Measurements from ENCODE around the gene RFC2. TPM values are rescaled to one million over a fixed set of nuclear protein-coding genes. Genes with fewer than 3 reads are reported as not detected.

Gene RFC2
- total RNA-seq, 4 donors from 2014 or later: 12.5 to 37.9 (median 22.4) TPM

GRCh38 chr7:74284781-74285259 lies 30.6 kb upstream of the RFC2 start:
- H3K27me3 ChIP-seq: peaks cover 0 to 4% (median 0%) of the 10 kb centered on the region in 4 donors
- no peak overlapping the region for H3K27ac ChIP-seq
- H3K4me1 ChIP-seq: peaks cover 9 to 27% (median 13%) of the 10 kb centered on the region in 3 donors
- H3K9me3 ChIP-seq: no peaks in the 10 kb centered on the region
- H3K4me3 ChIP-seq: no peak overlapping the region
- intact Hi-C loops (cut with DNase I): no loop called here
- H3K36me3 ChIP-seq: no peaks in the 10 kb centered on the region
- WGBS, 2 donors: 42 to 60% methylated on average over 3 to 4 of the region's 9 CpGs
- no peak for DNase-seq
- TF ChIP-seq, protein P1, sequence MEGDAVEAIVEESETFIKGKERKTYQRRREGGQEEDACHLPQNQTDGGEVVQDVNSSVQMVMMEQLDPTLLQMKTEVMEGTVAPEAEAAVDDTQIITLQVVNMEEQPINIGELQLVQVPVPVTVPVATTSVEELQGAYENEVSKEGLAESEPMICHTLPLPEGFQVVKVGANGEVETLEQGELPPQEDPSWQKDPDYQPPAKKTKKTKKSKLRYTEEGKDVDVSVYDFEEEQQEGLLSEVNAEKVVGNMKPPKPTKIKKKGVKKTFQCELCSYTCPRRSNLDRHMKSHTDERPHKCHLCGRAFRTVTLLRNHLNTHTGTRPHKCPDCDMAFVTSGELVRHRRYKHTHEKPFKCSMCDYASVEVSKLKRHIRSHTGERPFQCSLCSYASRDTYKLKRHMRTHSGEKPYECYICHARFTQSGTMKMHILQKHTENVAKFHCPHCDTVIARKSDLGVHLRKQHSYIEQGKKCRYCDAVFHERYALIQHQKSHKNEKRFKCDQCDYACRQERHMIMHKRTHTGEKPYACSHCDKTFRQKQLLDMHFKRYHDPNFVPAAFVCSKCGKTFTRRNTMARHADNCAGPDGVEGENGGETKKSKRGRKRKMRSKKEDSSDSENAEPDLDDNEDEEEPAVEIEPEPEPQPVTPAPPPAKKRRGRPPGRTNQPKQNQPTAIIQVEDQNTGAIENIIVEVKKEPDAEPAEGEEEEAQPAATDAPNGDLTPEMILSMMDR (IDR thresholded peaks at IDR 0.05): no peak
- no peak for TF ChIP-seq POLR2A (IDR thresholded peaks at IDR 0.05)

DNA sequence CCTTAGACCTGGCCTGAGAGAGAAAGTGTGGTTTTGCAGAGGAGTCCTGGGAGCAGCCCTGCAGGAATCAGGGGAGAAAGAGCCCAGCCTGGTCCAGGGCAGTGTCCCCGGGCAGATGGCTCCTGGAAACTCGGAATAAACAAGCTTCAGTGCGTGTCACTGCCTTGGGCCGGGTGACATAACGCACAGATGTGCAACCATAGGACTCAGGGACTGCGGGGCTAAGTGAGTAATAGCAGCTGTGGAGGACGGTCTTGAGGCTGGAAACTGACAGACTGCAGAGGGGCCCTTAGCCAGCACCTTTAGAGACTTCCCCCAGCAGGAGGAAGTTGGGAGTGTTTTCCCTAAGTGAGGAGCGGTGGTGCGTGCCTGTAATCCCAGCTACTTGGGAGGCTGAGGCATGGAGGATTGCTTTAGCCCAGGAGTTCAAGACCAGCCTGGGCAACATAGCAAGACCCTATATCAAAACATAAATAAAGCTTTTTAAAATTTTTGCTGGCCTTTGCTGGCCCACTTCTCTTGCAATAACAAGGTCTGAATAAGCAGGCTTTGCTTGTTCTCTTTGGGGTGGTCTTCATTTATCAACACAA lies 29.8 kb upstream of the RFC2 start:
- 61 to 70% methylated on average over 9 of the region's 9 CpGs for WGBS, 2 donors
- no peak for DNase-seq
- intact Hi-C loops (cut with DNase I): no loop called here

DNA sequence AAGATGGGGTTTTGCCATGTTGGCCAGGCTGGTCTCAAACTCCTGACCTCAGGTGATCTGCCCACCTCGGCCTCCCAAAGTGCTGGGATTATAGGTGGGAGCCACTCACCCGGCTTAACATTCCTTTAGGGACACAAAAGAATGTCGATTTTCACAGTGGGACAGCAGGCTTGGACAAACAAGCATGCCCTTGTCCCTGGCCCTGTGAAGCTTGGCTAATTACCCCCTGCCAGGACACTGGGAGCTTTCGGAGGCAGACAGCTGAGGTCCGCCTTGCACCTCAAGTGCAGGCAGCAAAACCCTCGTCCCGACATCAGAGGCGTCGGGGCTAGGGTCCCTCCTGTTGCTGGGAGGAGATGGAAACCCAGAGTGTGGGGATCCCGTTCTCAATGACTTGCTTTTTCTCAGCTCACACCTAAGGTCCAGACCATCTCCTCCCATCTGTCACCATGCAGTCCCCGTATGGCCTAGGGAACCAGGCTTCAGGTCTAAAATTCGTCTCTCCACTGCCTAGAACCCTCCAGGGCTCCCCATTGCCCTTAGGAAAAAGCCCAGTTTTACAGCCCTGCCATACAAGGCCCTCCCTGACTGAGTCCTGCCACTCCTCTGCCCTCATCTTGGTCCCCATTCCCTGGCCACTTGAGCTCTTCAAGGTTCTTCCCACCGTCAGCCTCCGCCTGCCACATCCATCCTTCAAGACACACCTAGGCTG lies 28.7 kb upstream of the RFC2 start:
- Histone ChIP-seq H3K36me3 (no peaks in the 10 kb centered on the region), H3K27ac (no peak overlapping the region), H3K4me1 (peaks cover 6 to 19% (median 11%) of the 10 kb centered on the region in 3 donors), H3K9me3 (no peaks in the 10 kb centered on the region), H3K4me3 (no peak overlapping the region), H3K27me3 (no peaks in the 10 kb centered on the region)
- no peak for DNase-seq
- intact Hi-C loops (cut with DNase I): no loop called here
- TF ChIP-seq POLR2A (IDR thresholded peaks at IDR 0.05): no peak
- TF ChIP-seq, protein P1 (IDR thresholded peaks at IDR 0.05): no peak
- 84 to 92% methylated on average over 6 to 11 of the region's 14 CpGs for WGBS, 2 donors

More for the DNA sequence above, 29.8 kb upstream of the RFC2 start:
- Histone ChIP-seq H3K4me1 (peaks cover 13 to 29% (median 20%) of the 10 kb centered on the region in 3 donors), H3K9me3 (no peaks in the 10 kb centered on the region), H3K27ac (no peak overlapping the region), H3K27me3 (no peaks in the 10 kb centered on the region), H3K36me3 (no peaks in the 10 kb centered on the region), H3K4me3 (no peak overlapping the region)
- TF ChIP-seq, protein P1 (IDR thresholded peaks at IDR 0.05): no peak
- no peak for TF ChIP-seq POLR2A (IDR thresholded peaks at IDR 0.05)

DNA sequence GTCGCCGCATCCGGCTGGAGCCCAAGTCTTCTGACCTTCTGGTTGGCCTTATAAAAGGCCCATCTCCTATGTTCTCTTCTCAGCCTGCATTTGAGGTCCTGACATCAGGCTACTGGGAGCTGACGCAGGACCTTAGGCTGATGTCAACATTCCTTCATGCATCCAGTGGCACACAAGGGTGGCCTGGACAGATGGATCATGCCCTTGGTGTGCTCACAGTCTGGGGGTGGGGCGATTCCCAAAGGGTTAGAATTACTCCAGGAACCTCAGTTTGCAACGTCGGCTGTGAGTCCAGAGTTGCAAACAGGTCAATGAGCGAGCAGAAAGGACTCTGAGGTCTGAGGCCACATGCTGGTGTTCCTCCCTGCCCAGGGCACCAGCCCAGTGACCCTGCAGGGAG lies 26.8 kb upstream of the RFC2 start:
- WGBS, 2 donors: 84 to 93% methylated on average over 3 to 8 of the region's 8 CpGs
- Histone ChIP-seq H3K4me3 (no peak overlapping the region), H3K27me3 (no peaks in the 10 kb centered on the region), H3K36me3 (no peaks in the 10 kb centered on the region), H3K4me1 (peaks cover 6 to 18% (median 11%) of the 10 kb centered on the region in 3 donors), H3K27ac (no peak overlapping the region), H3K9me3 (no peaks in the 10 kb centered on the region)
- TF ChIP-seq, protein P1 (IDR thresholded peaks at IDR 0.05): no peak
- TF ChIP-seq POLR2A (IDR thresholded peaks at IDR 0.05): no peak
- intact Hi-C loops (cut with DNase I): no loop called here
- no peak for DNase-seq

- H3K27ac ChIP-seq: no peak overlapping the region
- H3K9me3 ChIP-seq: no peaks in the 10 kb centered on the region
- H3K27me3 ChIP-seq: no peaks in the 10 kb centered on the region
- peaks cover 6 to 35% (median 12%) of the 10 kb centered on the region in 3 donors for H3K4me1 ChIP-seq
- no peak for DNase-seq
- no peaks in the 10 kb centered on the region for H3K36me3 ChIP-seq
- intact Hi-C loops (cut with DNase I): no loop called here
- TF ChIP-seq, protein P1 (IDR thresholded peaks at IDR 0.05): no peak
- TF ChIP-seq POLR2A (IDR thresholded peaks at IDR 0.05): no peak
- WGBS, 2 donors: 87 to 88% methylated on average over 3 of the region's 4 CpGs
- H3K4me3 ChIP-seq: no peak overlapping the region
These were observed 23.4 kb upstream of the RFC2 start for GRCh38 chr7:74277636-74278035.
